ENCODE measurements around the gene DPP10.

DPP10 gene

DNA sequence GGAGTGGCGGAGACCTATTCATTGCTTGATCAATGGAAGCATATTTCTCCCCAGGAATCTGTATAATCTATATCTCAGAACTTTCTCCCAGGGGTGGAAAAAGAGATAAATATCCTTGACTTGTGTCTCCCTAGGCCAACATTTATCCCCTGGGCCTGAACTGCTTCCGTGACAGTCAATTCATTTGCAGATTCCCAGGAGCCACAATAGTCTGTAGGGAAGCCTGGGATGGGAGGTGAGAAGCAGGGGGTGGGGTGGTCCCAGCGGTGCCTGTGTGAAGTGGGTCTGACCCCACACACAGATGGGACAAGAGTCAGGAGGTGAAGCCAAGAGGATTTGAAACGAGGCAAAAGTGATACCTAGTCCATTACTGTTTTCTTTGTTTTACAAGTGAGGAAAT is 166.8 kb downstream of the DPP10 start:
- no peak for DNase-seq
- H2AK5ac ChIP-seq (ENCODE audit: low read length), result no peak overlapping the region
- H3K27me3 ChIP-seq (ENCODE audit: insufficient read depth, low read length), result no peaks in the 10 kb centered on the region
- no peak overlapping the region for H3K23ac ChIP-seq (ENCODE audit: low read length)
- no peak overlapping the region for H2BK120ac ChIP-seq (ENCODE audit: insufficient read depth, low read length, poor library complexity)
- no CpG with 5 or more reads among the region's 4 CpGs for WGBS (ENCODE audit: extremely low coverage, insufficient coverage, insufficient read length)
- H2BK12ac ChIP-seq (ENCODE audit: low read length), result no peak overlapping the region
- no peak overlapping the region for H4K91ac ChIP-seq (ENCODE audit: low read depth, low read length)
- H3K18ac ChIP-seq (ENCODE audit: low read length), result no peak overlapping the region
- no peak overlapping the region for H2AFZ ChIP-seq (ENCODE audit: insufficient read depth, low read length, poor library complexity)
- H3K4me3 ChIP-seq (ENCODE audit: low read depth, low read length), result no peak overlapping the region
- H2BK5ac ChIP-seq (ENCODE audit: low read depth, low read length, poor library complexity), result no peak overlapping the region
- H3K36me3 ChIP-seq (ENCODE audit: control insufficient read depth in 1 of 2, insufficient read depth in 2 of 2, low read length in 2 of 2), result no peaks in the 10 kb centered on the region
- no peaks in the 10 kb centered on the region for H3K79me1 ChIP-seq (ENCODE audit: low read length)
- H4K12ac ChIP-seq (ENCODE audit: low read depth, low read length), result no peak overlapping the region
- no peak overlapping the region for H3K4me2 ChIP-seq (ENCODE audit: low read length)
- H4K8ac ChIP-seq (ENCODE audit: low read depth, low read length), result no peak overlapping the region
- no peaks in the 10 kb centered on the region for H3K9me3 ChIP-seq (ENCODE audit: insufficient read depth, low read depth, low read length)
- no peak overlapping the region for H3K14ac ChIP-seq (ENCODE audit: low read length)
- H3K79me2 ChIP-seq (ENCODE audit: control insufficient read depth, insufficient read depth, low read length, poor library complexity), result no peaks in the 10 kb centered on the region
- H3K4ac ChIP-seq (ENCODE audit: low read depth, low read length), result no peak overlapping the region
- H3K27ac ChIP-seq (ENCODE audit: low read depth, low read length), result no peak overlapping the region
- no peak overlapping the region for H3K9ac ChIP-seq (ENCODE audit: low read length)
- no peaks in the 10 kb centered on the region for H3K4me1 ChIP-seq (ENCODE audit: control insufficient read depth in 1 of 2, insufficient read depth in 2 of 2, low read length in 2 of 2)

DNA sequence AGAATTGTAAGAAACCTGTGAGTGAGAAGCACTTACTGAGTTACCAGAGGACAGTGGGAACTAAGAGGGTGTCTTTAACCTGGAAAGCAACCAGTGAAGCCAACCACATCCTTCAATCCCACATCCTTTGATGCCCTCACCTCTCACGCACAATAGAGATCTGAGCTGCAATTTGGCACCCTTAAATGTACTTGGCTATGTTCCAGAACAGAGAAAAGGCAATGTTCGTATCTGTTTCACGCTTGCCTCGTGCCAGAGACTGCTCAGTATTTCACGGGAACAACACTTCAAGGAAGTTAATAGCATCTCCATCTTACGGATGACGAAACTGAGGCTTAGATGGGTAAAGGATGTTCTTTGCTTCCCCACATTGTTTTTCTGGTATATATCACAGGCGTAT is 167.4 kb downstream of the DPP10 start:
- DNase-seq, result no peak
- Histone ChIP-seq H4K8ac (ENCODE audit: low read depth, low read length) (no peak overlapping the region), H3K79me2 (ENCODE audit: control insufficient read depth, insufficient read depth, low read length, poor library complexity) (no peaks in the 10 kb centered on the region), H3K9me3 (ENCODE audit: insufficient read depth, low read depth, low read length) (no peaks in the 10 kb centered on the region), H2BK120ac (ENCODE audit: insufficient read depth, low read length, poor library complexity) (no peak overlapping the region), H2AK5ac (ENCODE audit: low read length) (no peak overlapping the region), H3K4ac (ENCODE audit: low read depth, low read length) (no peak overlapping the region), H3K27me3 (ENCODE audit: insufficient read depth, low read length) (no peaks in the 10 kb centered on the region), H3K18ac (ENCODE audit: low read length) (no peak overlapping the region), H4K91ac (ENCODE audit: low read depth, low read length) (no peak overlapping the region), H3K23ac (ENCODE audit: low read length) (no peak overlapping the region), H3K79me1 (ENCODE audit: low read length) (no peaks in the 10 kb centered on the region), H2AFZ (ENCODE audit: insufficient read depth, low read length, poor library complexity) (no peak overlapping the region), H3K36me3 (ENCODE audit: control insufficient read depth in 1 of 2, insufficient read depth in 2 of 2, low read length in 2 of 2) (no peaks in the 10 kb centered on the region), H3K9ac (ENCODE audit: low read length) (no peak overlapping the region), H3K4me1 (ENCODE audit: control insufficient read depth in 1 of 2, insufficient read depth in 2 of 2, low read length in 2 of 2) (no peaks in the 10 kb centered on the region), H3K4me3 (ENCODE audit: low read depth, low read length) (no peak overlapping the region), H2BK12ac (ENCODE audit: low read length) (no peak overlapping the region), H2BK5ac (ENCODE audit: low read depth, low read length, poor library complexity) (no peak overlapping the region), H4K12ac (ENCODE audit: low read depth, low read length) (no peak overlapping the region), H3K14ac (ENCODE audit: low read length) (no peak overlapping the region), H3K4me2 (ENCODE audit: low read length) (no peak overlapping the region), H3K27ac (ENCODE audit: low read depth, low read length) (no peak overlapping the region)
- no CpG with 5 or more reads among the region's 8 CpGs for WGBS (ENCODE audit: extremely low coverage, insufficient coverage, insufficient read length)

DNA sequence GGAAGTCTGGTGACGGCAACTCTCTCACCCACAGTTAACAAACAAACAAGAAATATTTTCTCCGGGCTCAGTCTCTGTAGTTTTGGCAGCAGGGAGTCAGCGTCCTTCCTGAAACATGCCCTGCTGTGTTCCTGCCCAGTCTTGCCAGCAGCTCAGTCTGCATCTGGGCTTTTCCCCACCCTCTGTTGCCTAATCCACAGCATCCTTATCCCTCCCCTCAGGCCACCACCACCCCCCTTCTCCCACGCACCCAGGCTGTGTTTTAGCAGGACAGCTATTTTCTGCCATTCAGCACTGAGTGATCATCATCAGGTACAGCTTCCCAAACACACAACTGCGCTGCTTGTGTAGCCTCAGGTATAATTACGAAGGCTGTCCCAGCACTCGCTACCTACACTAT is 168.2 kb downstream of the DPP10 start:
- Histone ChIP-seq H3K18ac (ENCODE audit: low read length) (no peak overlapping the region), H4K8ac (ENCODE audit: low read depth, low read length) (no peak overlapping the region), H2BK5ac (ENCODE audit: low read depth, low read length, poor library complexity) (no peak overlapping the region), H3K79me1 (ENCODE audit: low read length) (no peaks in the 10 kb centered on the region), H4K91ac (ENCODE audit: low read depth, low read length) (no peak overlapping the region), H4K12ac (ENCODE audit: low read depth, low read length) (no peak overlapping the region), H3K4me1 (ENCODE audit: control insufficient read depth in 1 of 2, insufficient read depth in 2 of 2, low read length in 2 of 2) (no peaks in the 10 kb centered on the region), H2BK12ac (ENCODE audit: low read length) (no peak overlapping the region), H3K36me3 (ENCODE audit: control insufficient read depth in 1 of 2, insufficient read depth in 2 of 2, low read length in 2 of 2) (no peaks in the 10 kb centered on the region), H3K4ac (ENCODE audit: low read depth, low read length) (no peak overlapping the region), H3K9ac (ENCODE audit: low read length) (no peak overlapping the region), H3K14ac (ENCODE audit: low read length) (no peak overlapping the region), H3K9me3 (ENCODE audit: insufficient read depth, low read depth, low read length) (no peaks in the 10 kb centered on the region), H2AFZ (ENCODE audit: insufficient read depth, low read length, poor library complexity) (no peak overlapping the region), H3K23ac (ENCODE audit: low read length) (no peak overlapping the region), H2BK120ac (ENCODE audit: insufficient read depth, low read length, poor library complexity) (no peak overlapping the region), H3K79me2 (ENCODE audit: control insufficient read depth, insufficient read depth, low read length, poor library complexity) (no peaks in the 10 kb centered on the region), H3K4me2 (ENCODE audit: low read length) (no peak overlapping the region), H3K27me3 (ENCODE audit: insufficient read depth, low read length) (no peaks in the 10 kb centered on the region), H2AK5ac (ENCODE audit: low read length) (no peak overlapping the region), H3K4me3 (ENCODE audit: low read depth, low read length) (no peak overlapping the region), H3K27ac (ENCODE audit: low read depth, low read length) (no peak overlapping the region)
- no peak for DNase-seq
- WGBS (ENCODE audit: extremely low coverage, insufficient coverage, insufficient read length), result no CpG with 5 or more reads among the region's 7 CpGs

DNA sequence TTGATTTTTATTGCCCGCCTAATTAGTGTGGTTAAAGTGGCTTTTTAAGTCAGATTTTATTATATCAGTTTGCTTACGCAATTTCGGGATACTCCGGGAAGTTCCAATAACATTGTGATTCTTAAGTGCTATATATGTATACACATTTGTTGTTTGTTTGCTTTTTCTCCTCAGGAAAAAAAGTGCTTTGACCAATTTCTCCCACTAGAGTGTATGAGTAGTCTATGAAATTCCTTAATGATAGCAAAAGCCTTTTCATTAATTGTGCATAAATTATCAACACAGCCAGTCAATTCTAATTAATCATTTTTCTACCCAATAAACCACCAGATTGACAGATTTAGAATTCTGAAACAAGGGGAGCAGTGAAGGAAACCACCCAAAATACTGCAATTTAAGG is 172.2 kb downstream of the DPP10 start:
- H3K4ac ChIP-seq (ENCODE audit: low read depth, low read length), result no peak overlapping the region

More for the DNA sequence above, 172.2 kb downstream of the DPP10 start:
- no peak overlapping the region for H4K91ac ChIP-seq (ENCODE audit: low read depth, low read length)
- no peak overlapping the region for H3K9ac ChIP-seq (ENCODE audit: low read length)
- H3K23ac ChIP-seq (ENCODE audit: low read length), result no peak overlapping the region
- H2AFZ ChIP-seq (ENCODE audit: insufficient read depth, low read length, poor library complexity), result no peak overlapping the region
- H3K79me2 ChIP-seq (ENCODE audit: control insufficient read depth, insufficient read depth, low read length, poor library complexity), result no peaks in the 10 kb centered on the region
- no peak overlapping the region for H3K27ac ChIP-seq (ENCODE audit: low read depth, low read length)
- H3K4me1 ChIP-seq (ENCODE audit: control insufficient read depth in 1 of 2, insufficient read depth in 2 of 2, low read length in 2 of 2), result no peaks in the 10 kb centered on the region
- DNase-seq, result no peak
- H3K36me3 ChIP-seq (ENCODE audit: control insufficient read depth in 1 of 2, insufficient read depth in 2 of 2, low read length in 2 of 2), result no peaks in the 10 kb centered on the region
- no peak overlapping the region for H3K4me2 ChIP-seq (ENCODE audit: low read length)
- no peak overlapping the region for H2AK5ac ChIP-seq (ENCODE audit: low read length)
- H3K18ac ChIP-seq (ENCODE audit: low read length), result no peak overlapping the region
- H2BK12ac ChIP-seq (ENCODE audit: low read length), result no peak overlapping the region
- no peak overlapping the region for H4K12ac ChIP-seq (ENCODE audit: low read depth, low read length)
- H3K79me1 ChIP-seq (ENCODE audit: low read length), result no peaks in the 10 kb centered on the region
- H3K4me3 ChIP-seq (ENCODE audit: low read depth, low read length), result no peak overlapping the region
- H2BK120ac ChIP-seq (ENCODE audit: insufficient read depth, low read length, poor library complexity), result no peak overlapping the region
- no peak overlapping the region for H3K14ac ChIP-seq (ENCODE audit: low read length)
- no peaks in the 10 kb centered on the region for H3K27me3 ChIP-seq (ENCODE audit: insufficient read depth, low read length)
- no CpG with 5 or more reads among the region's 4 CpGs for WGBS (ENCODE audit: extremely low coverage, insufficient coverage, insufficient read length)
- no peak overlapping the region for H2BK5ac ChIP-seq (ENCODE audit: low read depth, low read length, poor library complexity)
- H3K9me3 ChIP-seq (ENCODE audit: insufficient read depth, low read depth, low read length), result no peaks in the 10 kb centered on the region
- H4K8ac ChIP-seq (ENCODE audit: low read depth, low read length), result no peak overlapping the region
